CD4-positive, alpha-beta T cell (primary cell): ENCODE measurements around the gene PPP2R5C. TPM values are rescaled to one million over a fixed set of nuclear protein-coding genes. Genes with fewer than 3 reads are reported as not detected.

Source experiments
- ATAC-seq: fragments of 200-7000 bp; cut with Tn5 transposase; one replicate; pipeline ENCODE4 v1.10.0; 2022; ENCODE audit warnings: mild to moderate bottlenecking; ENCODE audit not compliant: poor library complexity
- CTCF ChIA-PET: fragments of 350-600 bp; sonication (Branson Sonifier 250); formaldehyde crosslinking; loops from one replicate; lab custom pipeline; 2021; ENCODE audit warnings: antibody characterized with exemption, inconsistent platforms; lab: Charles Lee
- POLR2A ChIA-PET: fragments of 350-600 bp; sonication (Branson Sonifier 250); formaldehyde crosslinking; loops from one replicate; lab custom pipeline; 2021; ENCODE audit warnings: antibody characterized with exemption, inconsistent platforms; lab: Charles Lee
- DNase-seq, 14 experiments: peaks; one replicate each; pipeline ENCODE4 v3.0.0-alpha.2; 2013 to 2020; ENCODE audit warnings: mixed read lengths in 2 of 14
- H3K27ac ChIP-seq, 2 donors: one replicate each; pipeline versions ENCODE4 v1.5.1 to v1.7.0; 2013; ENCODE audit warnings: low read length in 2 of 2, low read depth in 1 of 2, mild to moderate bottlenecking in 1 of 2
- H3K27me3 ChIP-seq, 2 experiments: 1 replicate in 1 of 2; 2 replicates in 1 of 2; pipeline versions ENCODE4 v1.6.1 to v1.7.0; 2013; ENCODE audit warnings: low read length in 2 of 2, control low read depth in 1 of 2, mild to moderate bottlenecking in 1 of 2, moderate library complexity in 1 of 2; ENCODE audit not compliant: insufficient read depth in 2 of 2, control insufficient read depth in 1 of 2
- H3K36me3 ChIP-seq: one replicate; pipeline ENCODE4 v1.6.1; 2013; ENCODE audit warnings: low read length, control low read depth; ENCODE audit not compliant: insufficient read depth
- H3K4me1 ChIP-seq: one replicate; pipeline ENCODE4 v1.6.1; 2013; ENCODE audit warnings: low read length, control low read depth; ENCODE audit not compliant: insufficient read depth
- H3K4me3 ChIP-seq: one replicate; pipeline ENCODE4 v1.5.1; 2013; ENCODE audit warnings: mild to moderate bottlenecking, low read length, moderate library complexity
- H3K9me3 ChIP-seq, 2 experiments: 1 replicate in 1 of 2; 2 replicates in 1 of 2; pipeline versions ENCODE4 v1.6.1 to v1.7.0; 2013; ENCODE audit warnings: low read length in 2 of 2, mild to moderate bottlenecking in 2 of 2, control low read depth in 1 of 2, moderate library complexity in 1 of 2; ENCODE audit not compliant: control insufficient read depth in 1 of 2, insufficient read depth in 1 of 2
- H3K27ac Mint-ChIP-seq: one replicate; pipeline ENCODE4 v1.8.0; 2020; ENCODE audit warnings: mixed read lengths
- H3K27me3 Mint-ChIP-seq: one replicate; pipeline ENCODE4 v1.8.0; 2021; ENCODE audit warnings: mixed read lengths
- H3K36me3 Mint-ChIP-seq: one replicate; pipeline ENCODE4 v1.8.0; 2021; ENCODE audit warnings: low read depth, mixed read lengths
- H3K4me1 Mint-ChIP-seq: one replicate; pipeline ENCODE4 v1.8.0; 2021; ENCODE audit warnings: low read depth, mixed read lengths
- H3K4me3 Mint-ChIP-seq: one replicate; pipeline ENCODE4 v1.8.0; 2020; ENCODE audit warnings: mild to moderate bottlenecking, mixed read lengths
- H3K9me3 Mint-ChIP-seq: one replicate; pipeline ENCODE4 v1.8.0; 2020; ENCODE audit warnings: mixed read lengths
- CTCF ChIP-seq: fragments of 200-600 bp; IDR thresholded peaks from one replicate; pipeline ENCODE4 v1.8.0; 2022; ENCODE audit warnings: antibody characterized with exemption, mild to moderate bottlenecking
- intact Hi-C, 2 experiments: fragments of 100-400 bp; cut with DNase I in 1 of 2; cut with micrococcal nuclease in 1 of 2; formaldehyde crosslinking; loops; one replicate each; pipeline versions ENCODE4 v1.15.1 to v1.9.0; 2023 to 2025; cut with DNase I, micrococcal nuclease
- total RNA-seq, 174 experiments: library from RNA in 2 of 174; stranded (reverse) in 2 of 174; gene quantifications; one replicate each; pipeline ENCODE4 v1.2.3 and lab custom pipeline; 2021 to 2026

PPP2R5C gene
- total RNA-seq, 2 experiments from 2014 or later: 463 to 487 TPM

GRCh38 chr14:101830271-101830670, 68.8 kb downstream of the PPP2R5C start:
- Mint-ChIP-seq H3K27ac (peak overlapping the region; percentile 98), H3K36me3 (peaks cover 93% of the 10 kb centered on the region), H3K9me3 (no peaks in the 10 kb centered on the region), H3K4me3 (peak overlapping the region; percentile 56), H3K27me3 (no peaks in the 10 kb centered on the region), H3K4me1 (peaks cover 93% of the 10 kb centered on the region)
- no peak for TF ChIP-seq CTCF
- DNase-seq (no peak), ATAC-seq (no peak)
- ChIA-PET CTCF (no interaction called here), POLR2A (interaction anchor here (0.9 to 9.8 kb wide), 8 partner anchors 8 to 123 kb away, joined by 3 to 697 read pairs (median 6); no protein-coding TSS in a partner anchor)
- no peak overlapping the region for H3K4me3 ChIP-seq
- peaks cover 90% of the 10 kb centered on the region for H3K4me1 ChIP-seq
- no peaks in the 10 kb centered on the region for H3K9me3 ChIP-seq
- H3K36me3 ChIP-seq: peaks cover 91% of the 10 kb centered on the region
- H3K27me3 ChIP-seq: no peaks in the 10 kb centered on the region
- peak overlapping the region in 1 of 2 donors; percentile 14 for H3K27ac ChIP-seq
- intact Hi-C loops: no loop called here

- Mint-ChIP-seq H3K27me3 (no peaks in the 10 kb centered on the region), H3K36me3 (peaks cover 90% of the 10 kb centered on the region), H3K27ac (peak overlapping the region; percentile 87), H3K9me3 (no peaks in the 10 kb centered on the region), H3K4me3 (no peak overlapping the region), H3K4me1 (peaks cover 94% of the 10 kb centered on the region)
- Histone ChIP-seq H3K27me3 (no peaks in the 10 kb centered on the region), H3K9me3 (no peaks in the 10 kb centered on the region), H3K36me3 (peaks cover 95% of the 10 kb centered on the region), H3K4me1 (peaks cover 90% of the 10 kb centered on the region), H3K27ac (no peak overlapping the region), H3K4me3 (no peak overlapping the region)
- ATAC-seq: no peak
- ChIA-PET CTCF (interaction anchor here (1.2 kb wide), 1 partner anchor 9 kb away, joined by 3 read pairs; no protein-coding TSS in a partner anchor), POLR2A (interaction anchor here (1.2 to 5.1 kb wide), 4 partner anchors 8 to 40 kb away, joined by 3 to 46 read pairs (median 7); no protein-coding TSS in a partner anchor)
- intact Hi-C loops: no loop called here
- no peak for DNase-seq
- no peak for TF ChIP-seq CTCF
Observed at GRCh38 chr14:101833045-101833444, 71.5 kb downstream of the PPP2R5C start.

- H3K9me3 Mint-ChIP-seq: no peaks in the 10 kb centered on the region
- Histone ChIP-seq H3K9me3 (no peaks in the 10 kb centered on the region), H3K4me1 (peaks cover 90% of the 10 kb centered on the region), H3K4me3 (no peak overlapping the region), H3K36me3 (peaks cover 84% of the 10 kb centered on the region), H3K27me3 (no peaks in the 10 kb centered on the region), H3K27ac (peak overlapping the region in 1 of 2 donors; percentile 14)
- POLR2A ChIA-PET: interaction anchor here (0.6 to 5.1 kb wide), 6 partner anchors 9 to 42 kb away, joined by 3 to 46 read pairs (median 5); no protein-coding TSS in a partner anchor
- DNase-seq (no peak), ATAC-seq (no peak)
- intact Hi-C loops: no loop called here
- peak overlapping the region; percentile 34 for H3K4me3 Mint-ChIP-seq
- TF ChIP-seq CTCF: no peak
- H3K27me3 Mint-ChIP-seq: no peaks in the 10 kb centered on the region
- peak overlapping the region; percentile 87 for H3K27ac Mint-ChIP-seq
- H3K36me3 Mint-ChIP-seq: peaks cover 87% of the 10 kb centered on the region
- CTCF ChIA-PET: interaction anchor here (1.8 kb wide), 1 partner anchor 13 kb away, joined by 5 read pairs; no protein-coding TSS in a partner anchor
- peaks cover 92% of the 10 kb centered on the region for H3K4me1 Mint-ChIP-seq
Observed at GRCh38 chr14:101834397-101834796, 72.9 kb downstream of the PPP2R5C start.
